ENCODE results near the gene NUFIP1.

DNA sequence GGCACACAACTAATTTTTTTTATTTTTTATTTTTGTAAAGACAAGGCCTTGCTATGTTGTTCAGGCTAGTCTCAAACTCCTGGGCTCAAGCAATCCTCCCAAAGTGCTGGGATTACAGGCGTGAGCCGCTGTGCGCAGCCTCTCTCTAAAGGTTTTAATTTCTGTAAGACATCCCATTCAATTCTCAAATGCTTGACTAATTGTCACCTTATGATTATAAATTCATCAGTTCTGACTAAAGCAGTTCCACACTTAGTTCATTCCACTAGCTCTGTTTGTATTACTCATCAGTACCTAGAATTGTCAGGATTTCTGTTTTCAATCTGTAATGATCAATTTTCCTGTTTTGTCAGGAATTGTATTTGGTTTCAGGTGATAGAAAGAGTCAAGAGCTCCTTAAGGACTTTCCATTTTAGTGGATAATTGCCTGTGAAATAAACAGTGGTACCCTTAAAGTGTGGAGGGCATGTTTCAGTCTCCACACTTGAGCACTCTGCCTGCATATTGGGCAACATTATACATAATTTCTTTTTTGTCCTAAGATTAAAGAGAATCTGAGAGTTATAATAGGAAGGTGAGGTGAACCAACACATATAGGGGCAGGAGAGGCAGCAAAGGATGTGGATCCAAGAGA lies 27.6 kb upstream of the NUFIP1 start:
- TF ChIP-seq EZH2 (IDR thresholded peaks at IDR 0.05) (no peak), FOXP2 (optimal IDR thresholded peaks at IDR 0.05; ENCODE audit: control extremely low read depth, extremely low read length, insufficient read depth) (no peak), POLR2AphosphoS5 (IDR thresholded peaks at IDR 0.05; ENCODE audit: borderline replicate concordance, low read depth, low read length) (no peak)

All from SK-N-MC (cell line).